ENCODE data around the gene VPS54.

The VPS54 gene

GRCh38 chr2:63881205-63881604 lies 138.0 kb downstream of the VPS54 start:
- Histone ChIP-seq H3K36me3 (ENCODE audit: insufficient read depth, insufficient read length, low read length) (peaks cover 64% of the 10 kb centered on the region), H3K9me3 (ENCODE audit: insufficient read depth, low read length) (no peaks in the 10 kb centered on the region), H3K27me3 (ENCODE audit: insufficient read depth, insufficient read length) (no peaks in the 10 kb centered on the region), H3K9ac (ENCODE audit: insufficient read length, low read depth) (no peak overlapping the region), H3K4me3 (ENCODE audit: insufficient read length, low read depth) (no peak overlapping the region), H3K4me1 (ENCODE audit: insufficient read depth, insufficient read length) (no peaks in the 10 kb centered on the region)
- TF ChIP-seq YY1 (IDR thresholded peaks at IDR 0.05; ENCODE audit: insufficient read depth, insufficient read length), result no peak
- no peak for TF ChIP-seq SUZ12 (IDR thresholded peaks at IDR 0.05; ENCODE audit: extremely low read depth, insufficient read depth, insufficient read length)
- no peak for TF ChIP-seq ZNF274 (IDR thresholded peaks at IDR 0.05; ENCODE audit: low read depth, low read length)
- DNase-seq (ENCODE audit: low read depth, low spot score), result no peak

GRCh38 chr2:63880625-63881024 lies 138.6 kb downstream of the VPS54 start:
- no peak overlapping the region for H3K4me3 ChIP-seq (ENCODE audit: insufficient read length, low read depth)
- no peaks in the 10 kb centered on the region for H3K27me3 ChIP-seq (ENCODE audit: insufficient read depth, insufficient read length)
- no peak for DNase-seq (ENCODE audit: low read depth, low spot score)
- no peak overlapping the region for H3K9ac ChIP-seq (ENCODE audit: insufficient read length, low read depth)
- peaks cover 64% of the 10 kb centered on the region for H3K36me3 ChIP-seq (ENCODE audit: insufficient read depth, insufficient read length, low read length)
- no peaks in the 10 kb centered on the region for H3K9me3 ChIP-seq (ENCODE audit: insufficient read depth, low read length)
- TF ChIP-seq ZNF274 (IDR thresholded peaks at IDR 0.05; ENCODE audit: low read depth, low read length) (no peak), YY1 (IDR thresholded peaks at IDR 0.05; ENCODE audit: insufficient read depth, insufficient read length) (no peak), SUZ12 (IDR thresholded peaks at IDR 0.05; ENCODE audit: extremely low read depth, insufficient read depth, insufficient read length) (no peak)
- no peaks in the 10 kb centered on the region for H3K4me1 ChIP-seq (ENCODE audit: insufficient read depth, insufficient read length)

- no peaks in the 10 kb centered on the region for H3K4me1 ChIP-seq (ENCODE audit: insufficient read depth, insufficient read length)
- peaks cover 60% of the 10 kb centered on the region for H3K36me3 ChIP-seq (ENCODE audit: insufficient read depth, insufficient read length, low read length)
- H3K4me3 ChIP-seq (ENCODE audit: insufficient read length, low read depth), result no peak overlapping the region
- H3K9ac ChIP-seq (ENCODE audit: insufficient read length, low read depth), result no peak overlapping the region
- DNase-seq (ENCODE audit: low read depth, low spot score), result no peak
- TF ChIP-seq YY1 (IDR thresholded peaks at IDR 0.05; ENCODE audit: insufficient read depth, insufficient read length) (no peak), ZNF274 (IDR thresholded peaks at IDR 0.05; ENCODE audit: low read depth, low read length) (no peak)
- H3K9me3 ChIP-seq (ENCODE audit: insufficient read depth, low read length), result no peaks in the 10 kb centered on the region
- no peaks in the 10 kb centered on the region for H3K27me3 ChIP-seq (ENCODE audit: insufficient read depth, insufficient read length)
Observed at GRCh38 chr2:63879876-63880433, 139.3 kb downstream of the VPS54 start.

GRCh38 chr2:63878486-63878885 lies 140.7 kb downstream of the VPS54 start:
- Histone ChIP-seq H3K4me1 (ENCODE audit: insufficient read depth, insufficient read length) (no peaks in the 10 kb centered on the region), H3K36me3 (ENCODE audit: insufficient read depth, insufficient read length, low read length) (peaks cover 54% of the 10 kb centered on the region), H3K9me3 (ENCODE audit: insufficient read depth, low read length) (peaks cover 10% of the 10 kb centered on the region; the same call in 1 of the 2 replicates), H3K9ac (ENCODE audit: insufficient read length, low read depth) (no peak overlapping the region), H3K4me3 (ENCODE audit: insufficient read length, low read depth) (no peak overlapping the region), H3K27me3 (ENCODE audit: insufficient read depth, insufficient read length) (no peaks in the 10 kb centered on the region)
- no peak for DNase-seq (ENCODE audit: low read depth, low spot score)
- TF ChIP-seq YY1 (IDR thresholded peaks at IDR 0.05; ENCODE audit: insufficient read depth, insufficient read length) (no peak), SUZ12 (IDR thresholded peaks at IDR 0.05; ENCODE audit: extremely low read depth, insufficient read depth, insufficient read length) (no peak), ZNF274 (IDR thresholded peaks at IDR 0.05; ENCODE audit: low read depth, low read length) (no peak)

- Histone ChIP-seq H3K4me1 (ENCODE audit: insufficient read depth, insufficient read length) (no peaks in the 10 kb centered on the region), H3K4me3 (ENCODE audit: insufficient read length, low read depth) (no peak overlapping the region), H3K9ac (ENCODE audit: insufficient read length, low read depth) (no peak overlapping the region), H3K9me3 (ENCODE audit: insufficient read depth, low read length) (peaks cover 13% of the 10 kb centered on the region; the same call in 1 of the 2 replicates), H3K27me3 (ENCODE audit: insufficient read depth, insufficient read length) (no peaks in the 10 kb centered on the region), H3K36me3 (ENCODE audit: insufficient read depth, insufficient read length, low read length) (peaks cover 46% of the 10 kb centered on the region)
- DNase-seq (ENCODE audit: low read depth, low spot score), result no peak
- no peak for TF ChIP-seq YY1 (IDR thresholded peaks at IDR 0.05; ENCODE audit: insufficient read depth, insufficient read length)
- TF ChIP-seq ZNF274 (IDR thresholded peaks at IDR 0.05; ENCODE audit: low read depth, low read length), result no peak
- no peak for TF ChIP-seq SUZ12 (IDR thresholded peaks at IDR 0.05; ENCODE audit: extremely low read depth, insufficient read depth, insufficient read length)
Observed at GRCh38 chr2:63876311-63876710, 142.9 kb downstream of the VPS54 start.

GRCh38 chr2:63875559-63876245 lies 143.5 kb downstream of the VPS54 start:
- no peak overlapping the region for H3K4me3 ChIP-seq (ENCODE audit: insufficient read length, low read depth)
- H3K4me1 ChIP-seq (ENCODE audit: insufficient read depth, insufficient read length), result no peaks in the 10 kb centered on the region
- H3K36me3 ChIP-seq (ENCODE audit: insufficient read depth, insufficient read length, low read length), result peaks cover 41% of the 10 kb centered on the region
- no peak for TF ChIP-seq ZNF274 (IDR thresholded peaks at IDR 0.05; ENCODE audit: low read depth, low read length)
- no peak for TF ChIP-seq SUZ12 (IDR thresholded peaks at IDR 0.05; ENCODE audit: extremely low read depth, insufficient read depth, insufficient read length)
- TF ChIP-seq YY1 (IDR thresholded peaks at IDR 0.05; ENCODE audit: insufficient read depth, insufficient read length), result no peak
- no peaks in the 10 kb centered on the region for H3K27me3 ChIP-seq (ENCODE audit: insufficient read depth, insufficient read length)
- H3K9ac ChIP-seq (ENCODE audit: insufficient read length, low read depth), result no peak overlapping the region
- H3K9me3 ChIP-seq (ENCODE audit: insufficient read depth, low read length), result peaks cover 13% of the 10 kb centered on the region; the same call in 1 of the 2 replicates
- no peak for DNase-seq (ENCODE audit: low read depth, low spot score)

GRCh38 chr2:63875131-63875527 lies 144.1 kb downstream of the VPS54 start:
- no peak for DNase-seq (ENCODE audit: low read depth, low spot score)
- H3K9me3 ChIP-seq (ENCODE audit: insufficient read depth, low read length), result peaks cover 13% of the 10 kb centered on the region; the same call in 1 of the 2 replicates
- H3K4me3 ChIP-seq (ENCODE audit: insufficient read length, low read depth), result no peak overlapping the region
- no peaks in the 10 kb centered on the region for H3K27me3 ChIP-seq (ENCODE audit: insufficient read depth, insufficient read length)
- no peak overlapping the region for H3K9ac ChIP-seq (ENCODE audit: insufficient read length, low read depth)
- H3K36me3 ChIP-seq (ENCODE audit: insufficient read depth, insufficient read length, low read length), result peaks cover 37% of the 10 kb centered on the region
- no peak for TF ChIP-seq YY1 (IDR thresholded peaks at IDR 0.05; ENCODE audit: insufficient read depth, insufficient read length)
- TF ChIP-seq ZNF274 (IDR thresholded peaks at IDR 0.05; ENCODE audit: low read depth, low read length), result no peak
- no peak for TF ChIP-seq SUZ12 (IDR thresholded peaks at IDR 0.05; ENCODE audit: extremely low read depth, insufficient read depth, insufficient read length)
- H3K4me1 ChIP-seq (ENCODE audit: insufficient read depth, insufficient read length), result no peaks in the 10 kb centered on the region
